ENCODE data around the gene C10orf88.
"Not testable (repeated sequence)": the region's sequence is repeated elsewhere in the genome, so short reads cannot be mapped to it uniquely, and the experiment has no call there.

C10orf88 gene

DNA sequence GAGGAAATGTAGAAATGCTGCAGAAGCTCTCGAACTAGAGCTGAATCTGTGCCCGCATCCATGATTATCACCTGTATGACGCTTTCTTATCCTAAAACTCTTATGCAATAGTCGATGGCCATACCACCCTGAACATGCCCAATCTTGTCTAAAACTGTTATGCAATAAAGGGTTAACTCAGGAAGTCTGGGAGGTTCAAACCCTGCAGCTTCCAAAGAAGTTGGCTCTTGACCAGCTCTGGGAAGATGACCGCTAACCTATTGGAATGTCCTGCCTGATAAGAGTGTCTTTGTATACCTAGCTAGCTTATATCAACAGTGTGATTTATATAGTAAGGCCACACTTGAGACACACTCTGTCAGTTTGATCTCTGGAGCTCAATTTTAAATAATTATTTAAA, 3.4 kb upstream of the C10orf88 start:
- DNase-seq = no peak

GRCh38 chr10:122955892-122956291, 1.9 kb upstream of the C10orf88 start:
- no peak for DNase-seq

- DNase-seq = no peak
These were observed 664 bp upstream of the C10orf88 start for GRCh38 chr10:122954731-122955050.

DNA sequence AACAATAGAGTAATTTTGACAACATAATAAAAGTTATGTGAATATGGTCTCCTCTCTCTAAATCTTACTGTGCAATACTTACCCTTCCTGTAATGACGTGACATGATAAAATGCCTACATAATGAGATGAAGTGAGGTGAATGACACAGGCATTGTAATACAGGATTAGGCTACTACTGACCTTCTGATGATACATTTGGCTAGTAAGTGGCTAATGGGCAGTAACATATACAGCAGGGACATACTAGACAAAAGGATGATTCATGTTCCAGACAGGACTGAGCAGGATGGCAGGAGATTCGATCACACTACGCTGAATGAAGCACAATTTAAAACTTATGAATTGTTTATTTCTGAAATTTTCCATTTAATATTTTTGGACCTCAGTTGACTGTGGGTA, 4.7 kb downstream of the C10orf88 start:
- no peak for DNase-seq

GRCh38 chr10:122939856-122940543, 14.0 kb downstream of the C10orf88 start:
- DNase-seq = no peak

DNA sequence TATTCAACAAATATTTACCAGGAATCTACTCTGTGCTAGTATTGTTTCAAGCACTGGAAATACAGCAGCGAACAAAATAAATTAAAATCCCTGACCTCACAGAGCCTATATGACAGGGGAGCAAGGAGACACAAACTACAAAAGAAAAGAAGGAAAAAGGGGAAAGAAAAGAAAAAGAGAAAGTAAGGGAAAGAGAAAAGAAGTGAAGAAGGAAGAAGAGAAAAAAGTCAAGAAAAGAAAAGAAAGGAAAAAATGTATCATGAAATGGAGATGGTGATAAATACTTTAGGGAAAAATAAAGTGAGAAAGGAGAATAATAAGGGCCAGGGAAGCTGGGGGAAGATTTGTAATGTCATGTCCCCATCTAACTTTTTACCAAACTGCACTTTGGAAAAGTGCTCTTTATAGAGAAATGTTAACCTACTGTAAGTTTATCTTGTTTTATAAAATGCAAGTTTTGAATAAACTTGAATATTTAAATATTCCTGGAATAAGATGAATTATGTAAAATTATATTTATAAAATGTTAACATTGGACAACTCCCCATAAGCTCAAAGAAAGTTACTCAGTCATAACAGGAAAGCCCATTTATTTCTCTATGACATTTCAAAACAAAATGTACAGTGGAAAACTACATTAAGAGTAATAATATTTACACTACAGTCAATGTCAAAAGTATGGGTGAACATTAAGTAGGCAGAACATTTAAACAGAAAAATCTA, 14.7 kb downstream of the C10orf88 start:
- no peak for DNase-seq

- no peak for DNase-seq
These were observed 22.7 kb downstream of the C10orf88 start for GRCh38 chr10:122931088-122931906.

DNA sequence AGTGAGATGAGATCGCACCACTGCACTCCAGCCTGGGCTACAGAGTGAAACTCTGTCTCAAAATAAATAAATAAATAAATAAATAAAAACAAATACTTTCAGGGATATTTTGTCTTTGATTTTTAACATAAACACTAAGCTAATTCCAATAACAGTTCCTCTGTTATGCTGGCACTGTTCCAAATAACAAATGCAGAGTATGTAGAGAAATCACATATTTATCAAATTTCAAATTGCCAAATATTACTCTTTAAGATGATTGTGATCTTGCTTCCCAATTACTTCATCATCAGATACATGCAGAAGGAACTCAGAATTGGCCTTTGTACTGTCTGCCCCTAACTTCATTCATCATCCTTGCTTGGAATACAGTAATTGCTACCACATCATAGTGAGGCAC, 23.9 kb downstream of the C10orf88 start:
- DNase-seq = no peak

- no peak for DNase-seq
These were observed 38.3 kb downstream of the C10orf88 start for GRCh38 chr10:122915700-122916099.

DNA sequence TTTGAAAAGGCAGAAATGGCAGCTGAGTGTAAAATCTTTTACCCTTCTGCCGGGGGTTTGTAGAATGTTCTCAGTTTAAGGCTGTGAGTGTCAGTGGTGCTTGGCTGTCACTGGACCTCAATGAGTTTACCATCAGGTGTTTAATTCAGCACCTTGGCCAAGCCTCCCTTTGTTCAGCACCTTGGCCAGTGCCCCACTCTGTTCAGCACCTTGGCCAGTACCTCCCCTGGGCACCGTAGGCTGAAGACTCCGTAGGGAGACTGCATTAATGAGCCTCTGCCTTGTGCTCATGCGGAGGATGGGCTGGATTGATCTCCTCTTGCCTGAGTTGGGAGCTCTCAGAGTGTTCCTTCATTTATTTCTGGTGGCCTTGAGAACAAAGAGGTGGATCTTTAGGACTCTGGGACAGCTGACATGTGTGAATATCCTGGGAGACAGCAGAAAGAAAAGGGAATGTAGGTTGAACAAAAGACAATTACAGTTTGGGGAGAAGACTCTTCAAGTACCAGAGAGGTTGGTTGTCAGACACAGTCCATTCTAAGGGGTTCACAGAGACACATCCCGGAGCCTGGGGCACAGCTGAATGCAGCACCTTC, 42.0 kb downstream of the C10orf88 start:
- peak; percentile 64 for DNase-seq

DNA sequence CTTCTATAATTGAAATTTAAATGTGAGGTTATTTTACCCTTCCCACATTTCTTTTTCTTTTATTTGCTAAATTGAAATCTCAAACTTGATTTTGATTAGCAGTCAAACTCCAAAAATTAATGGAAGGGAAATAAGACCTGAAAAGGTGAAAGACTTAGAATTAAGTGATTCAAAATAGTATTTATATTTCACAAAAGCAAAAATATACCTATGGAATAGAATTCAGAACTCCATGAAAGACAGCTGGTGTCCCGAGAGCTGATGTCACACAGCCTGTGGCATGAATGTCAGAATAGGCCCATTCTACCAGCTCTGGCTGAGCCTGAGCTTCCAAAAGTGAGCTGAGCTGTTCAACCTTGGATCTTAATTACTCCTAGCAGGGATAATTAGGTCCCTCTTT, 43.7 kb downstream of the C10orf88 start, which contains the start of gene FAM24A:
FAM24A (plus strand) TSS at position 301 of the 400 bp plus-strand sequence. CDS start 1,025 bp downstream, outside the sequence.
- no peak for DNase-seq

DNA sequence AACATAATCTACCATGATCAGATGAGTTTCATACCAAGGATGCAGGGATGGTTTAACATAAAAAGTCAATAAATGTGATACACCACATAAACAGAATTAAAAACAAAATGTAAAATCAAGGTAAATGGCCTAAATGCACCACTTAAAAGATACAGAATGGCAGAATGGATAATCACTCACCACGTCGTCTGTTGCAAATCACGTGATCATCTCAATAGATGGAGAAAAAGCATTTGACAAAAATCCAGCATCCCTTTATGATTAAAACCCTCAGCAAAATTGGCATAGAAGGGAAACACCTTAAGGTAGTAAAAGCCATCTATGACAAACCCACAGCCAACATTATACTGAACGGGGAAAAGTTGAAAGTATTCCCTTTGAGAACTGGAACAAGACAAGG, 50.2 kb downstream of the C10orf88 start:
- not testable (repeated sequence) for DNase-seq

- DNase-seq = no peak
These were observed 59.6 kb downstream of the C10orf88 start for GRCh38 chr10:122894261-122894944.

DNA sequence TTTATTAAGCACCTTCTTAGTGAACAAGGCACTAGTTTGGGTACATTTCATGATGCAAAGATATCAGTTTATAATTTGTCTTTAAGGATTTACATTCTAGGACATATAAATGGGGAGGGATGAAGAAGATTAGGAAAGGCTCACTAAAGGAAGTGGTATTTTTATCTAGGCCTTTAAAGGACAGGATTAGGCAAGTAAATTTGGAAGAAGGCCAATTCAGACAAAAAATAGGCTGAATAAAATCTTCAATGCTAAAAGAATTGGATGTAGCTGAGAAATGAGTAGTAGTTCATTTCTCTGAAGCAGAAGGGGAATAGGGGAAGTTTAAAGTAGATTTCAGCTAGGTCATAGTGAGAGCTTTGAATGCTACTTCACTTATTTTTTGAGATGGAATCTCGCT, 69.9 kb downstream of the C10orf88 start:
- DNase-seq = no peak

DNA sequence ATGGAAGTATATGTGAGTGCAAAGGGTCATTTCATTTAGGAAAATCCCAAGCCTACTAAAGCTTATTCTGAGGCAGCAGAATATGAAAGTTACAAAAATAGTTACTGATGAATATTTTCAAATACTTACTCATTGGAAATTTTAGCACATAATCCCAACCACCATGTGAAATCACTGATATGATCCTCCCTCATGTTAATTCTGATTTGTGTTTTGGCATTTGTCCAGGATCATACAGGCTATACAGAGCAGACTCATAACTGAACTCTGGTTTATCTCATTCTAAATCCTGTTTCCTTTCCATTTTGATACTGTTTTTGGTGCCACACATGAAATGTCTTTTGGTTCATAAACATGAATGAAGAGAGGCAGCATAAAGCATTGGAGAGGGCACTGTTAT, 71.3 kb downstream of the C10orf88 start:
- DNase-seq = no peak

Measured in RPMI8226 (cell line).